Measurements from ENCODE around the gene LOX.

The LOX gene, protein sequence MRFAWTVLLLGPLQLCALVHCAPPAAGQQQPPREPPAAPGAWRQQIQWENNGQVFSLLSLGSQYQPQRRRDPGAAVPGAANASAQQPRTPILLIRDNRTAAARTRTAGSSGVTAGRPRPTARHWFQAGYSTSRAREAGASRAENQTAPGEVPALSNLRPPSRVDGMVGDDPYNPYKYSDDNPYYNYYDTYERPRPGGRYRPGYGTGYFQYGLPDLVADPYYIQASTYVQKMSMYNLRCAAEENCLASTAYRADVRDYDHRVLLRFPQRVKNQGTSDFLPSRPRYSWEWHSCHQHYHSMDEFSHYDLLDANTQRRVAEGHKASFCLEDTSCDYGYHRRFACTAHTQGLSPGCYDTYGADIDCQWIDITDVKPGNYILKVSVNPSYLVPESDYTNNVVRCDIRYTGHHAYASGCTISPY

DNA sequence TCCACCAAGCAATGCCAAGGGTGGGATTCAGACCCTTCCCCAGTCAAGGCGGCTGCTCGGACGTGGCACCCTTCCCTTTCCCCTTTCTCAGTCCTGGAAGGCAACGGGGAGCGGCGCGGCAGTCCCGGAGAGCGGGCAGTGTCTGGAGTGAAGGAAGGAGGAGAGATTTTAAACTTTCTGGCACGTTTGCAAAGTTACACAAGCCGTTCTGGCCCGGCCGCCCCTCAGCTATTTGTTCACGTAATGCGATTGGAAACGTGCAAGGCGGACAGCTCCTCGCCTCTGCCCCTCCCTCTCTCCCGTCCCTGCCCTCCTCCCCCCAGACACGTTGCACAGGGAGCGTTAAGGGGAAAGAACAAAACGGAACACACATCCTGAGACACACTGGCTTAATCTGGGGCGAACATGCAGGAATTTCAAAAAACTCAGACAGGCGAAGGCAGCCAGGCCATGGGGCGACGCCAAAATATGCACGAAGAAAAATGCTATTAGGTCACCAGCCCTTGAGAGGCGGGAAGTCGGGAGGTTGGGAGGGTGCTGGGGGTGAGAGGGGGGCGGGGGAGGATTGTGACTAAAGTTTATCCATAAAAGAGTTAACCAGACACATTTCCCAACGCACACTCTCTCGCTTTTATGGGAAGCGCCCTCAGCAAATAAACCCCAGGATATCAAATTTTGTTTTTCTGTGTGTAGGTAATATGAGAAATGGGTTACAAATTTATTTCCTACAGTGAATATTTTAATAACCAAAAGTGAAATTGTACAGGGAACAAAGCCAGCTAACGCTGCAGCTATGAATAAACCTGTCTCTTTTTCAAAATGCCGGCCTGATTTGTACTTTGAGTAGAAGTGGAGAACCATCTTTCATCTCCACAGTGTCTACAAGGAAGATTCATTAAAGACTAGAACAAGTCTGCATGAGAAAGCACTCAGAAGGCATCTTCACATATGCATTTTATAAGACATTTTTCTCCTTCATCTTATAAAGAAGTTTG, at the start of gene LOX:
LOX (minus strand) TSS at position 144 of the 995 bp plus-strand sequence. CDS start 274 bp downstream, outside the sequence.
- no peak within 1 kb of the TSS; the same call in 1 of the 2 replicates for H3K27ac ChIP-seq

DNA sequence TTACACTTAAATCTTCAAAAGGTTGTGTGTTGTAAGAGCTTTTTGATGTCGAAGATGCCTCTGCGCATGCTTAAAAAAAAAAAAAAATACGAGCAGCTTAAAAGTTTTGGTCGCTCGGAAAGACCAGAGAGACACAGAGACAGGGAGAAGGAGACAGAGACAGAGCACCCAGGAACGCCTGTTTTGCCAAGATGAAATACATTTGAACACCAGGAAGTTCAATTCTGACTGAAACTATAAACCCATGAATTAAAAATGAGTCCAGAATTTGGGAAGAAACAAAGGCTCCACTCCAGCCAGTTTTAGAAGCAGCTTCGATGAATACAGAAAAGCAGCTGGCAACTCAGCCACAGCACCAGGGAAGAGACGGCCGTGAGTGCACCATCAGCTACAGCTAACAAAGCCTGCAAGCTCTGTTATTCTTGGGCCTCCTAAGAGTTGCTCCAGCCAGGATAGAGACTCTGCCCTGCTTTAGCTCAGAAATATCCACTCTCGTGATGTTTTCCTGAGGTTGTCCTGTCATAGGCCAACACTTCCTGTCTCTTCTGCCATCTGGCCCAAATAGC, 48.8 kb upstream of the LOX start:
- H3K27ac ChIP-seq: no peak overlapping the region; the same call in 1 of the 2 replicates
- no peak for TF ChIP-seq ZFX (IDR thresholded peaks at IDR 0.05)
- TF ChIP-seq, protein P1, sequence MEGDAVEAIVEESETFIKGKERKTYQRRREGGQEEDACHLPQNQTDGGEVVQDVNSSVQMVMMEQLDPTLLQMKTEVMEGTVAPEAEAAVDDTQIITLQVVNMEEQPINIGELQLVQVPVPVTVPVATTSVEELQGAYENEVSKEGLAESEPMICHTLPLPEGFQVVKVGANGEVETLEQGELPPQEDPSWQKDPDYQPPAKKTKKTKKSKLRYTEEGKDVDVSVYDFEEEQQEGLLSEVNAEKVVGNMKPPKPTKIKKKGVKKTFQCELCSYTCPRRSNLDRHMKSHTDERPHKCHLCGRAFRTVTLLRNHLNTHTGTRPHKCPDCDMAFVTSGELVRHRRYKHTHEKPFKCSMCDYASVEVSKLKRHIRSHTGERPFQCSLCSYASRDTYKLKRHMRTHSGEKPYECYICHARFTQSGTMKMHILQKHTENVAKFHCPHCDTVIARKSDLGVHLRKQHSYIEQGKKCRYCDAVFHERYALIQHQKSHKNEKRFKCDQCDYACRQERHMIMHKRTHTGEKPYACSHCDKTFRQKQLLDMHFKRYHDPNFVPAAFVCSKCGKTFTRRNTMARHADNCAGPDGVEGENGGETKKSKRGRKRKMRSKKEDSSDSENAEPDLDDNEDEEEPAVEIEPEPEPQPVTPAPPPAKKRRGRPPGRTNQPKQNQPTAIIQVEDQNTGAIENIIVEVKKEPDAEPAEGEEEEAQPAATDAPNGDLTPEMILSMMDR (conservative IDR thresholded peaks at IDR 0.05): no peak

More for the DNA sequence above, at the start of gene LOX:
- no peak for TF ChIP-seq ZFX (IDR thresholded peaks at IDR 0.05)
- TF ChIP-seq, protein P1 (conservative IDR thresholded peaks at IDR 0.05): no peak

DNA sequence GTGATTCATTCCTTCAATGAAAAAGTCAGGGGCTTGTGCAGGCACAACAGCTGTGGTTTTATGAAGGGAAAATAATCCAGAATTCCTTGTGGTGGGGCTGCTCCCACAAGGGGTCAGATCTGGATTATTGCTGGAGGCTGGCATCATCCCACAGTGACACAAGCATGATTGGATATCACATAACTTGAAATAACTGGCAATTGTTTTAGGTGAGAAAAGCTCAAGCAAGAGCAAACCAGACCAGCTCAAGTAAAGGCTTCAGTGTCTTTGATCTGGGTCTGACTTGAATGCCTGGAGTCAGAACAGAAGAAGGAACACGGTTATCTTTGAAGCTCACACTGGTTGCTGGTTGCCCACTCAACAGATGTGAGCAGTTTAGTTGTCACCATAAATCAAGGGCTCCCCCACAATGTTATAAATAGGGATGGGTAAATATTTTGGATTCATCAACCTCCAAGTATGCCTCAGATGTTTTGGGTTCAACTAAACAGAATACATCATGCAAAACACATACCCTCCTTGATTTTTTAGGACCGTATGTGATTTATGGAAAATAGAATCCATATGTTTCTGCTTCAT, 48.2 kb upstream of the LOX start:
- TF ChIP-seq, protein P1 (conservative IDR thresholded peaks at IDR 0.05): no peak
- TF ChIP-seq ZFX (IDR thresholded peaks at IDR 0.05): no peak
- H3K27ac ChIP-seq: peak overlapping the region; percentile 44; the same call in 1 of the 2 replicates

DNA sequence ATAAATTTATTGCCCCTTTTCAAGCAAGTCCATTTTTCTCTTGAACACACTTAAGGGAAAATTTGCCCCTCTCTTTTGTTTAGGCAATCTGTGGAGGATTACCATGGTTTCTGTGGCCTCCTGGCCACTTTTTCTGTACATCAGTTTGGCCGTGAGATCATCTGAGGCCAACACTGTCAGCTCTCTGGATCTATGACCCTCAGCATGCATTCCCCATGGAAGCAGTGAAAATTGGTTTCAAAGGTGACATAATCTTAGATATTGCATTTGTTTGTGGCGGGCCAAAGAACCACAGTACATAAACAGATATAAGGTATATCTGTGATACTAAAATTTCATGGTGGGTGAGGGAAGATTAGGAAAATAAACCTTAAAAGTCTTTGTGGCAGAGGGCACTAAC, 46.7 kb upstream of the LOX start:
- no peak for TF ChIP-seq ZFX (IDR thresholded peaks at IDR 0.05)
- TF ChIP-seq, protein P1 (conservative IDR thresholded peaks at IDR 0.05): no peak
- H3K27ac ChIP-seq: no peak overlapping the region

DNA sequence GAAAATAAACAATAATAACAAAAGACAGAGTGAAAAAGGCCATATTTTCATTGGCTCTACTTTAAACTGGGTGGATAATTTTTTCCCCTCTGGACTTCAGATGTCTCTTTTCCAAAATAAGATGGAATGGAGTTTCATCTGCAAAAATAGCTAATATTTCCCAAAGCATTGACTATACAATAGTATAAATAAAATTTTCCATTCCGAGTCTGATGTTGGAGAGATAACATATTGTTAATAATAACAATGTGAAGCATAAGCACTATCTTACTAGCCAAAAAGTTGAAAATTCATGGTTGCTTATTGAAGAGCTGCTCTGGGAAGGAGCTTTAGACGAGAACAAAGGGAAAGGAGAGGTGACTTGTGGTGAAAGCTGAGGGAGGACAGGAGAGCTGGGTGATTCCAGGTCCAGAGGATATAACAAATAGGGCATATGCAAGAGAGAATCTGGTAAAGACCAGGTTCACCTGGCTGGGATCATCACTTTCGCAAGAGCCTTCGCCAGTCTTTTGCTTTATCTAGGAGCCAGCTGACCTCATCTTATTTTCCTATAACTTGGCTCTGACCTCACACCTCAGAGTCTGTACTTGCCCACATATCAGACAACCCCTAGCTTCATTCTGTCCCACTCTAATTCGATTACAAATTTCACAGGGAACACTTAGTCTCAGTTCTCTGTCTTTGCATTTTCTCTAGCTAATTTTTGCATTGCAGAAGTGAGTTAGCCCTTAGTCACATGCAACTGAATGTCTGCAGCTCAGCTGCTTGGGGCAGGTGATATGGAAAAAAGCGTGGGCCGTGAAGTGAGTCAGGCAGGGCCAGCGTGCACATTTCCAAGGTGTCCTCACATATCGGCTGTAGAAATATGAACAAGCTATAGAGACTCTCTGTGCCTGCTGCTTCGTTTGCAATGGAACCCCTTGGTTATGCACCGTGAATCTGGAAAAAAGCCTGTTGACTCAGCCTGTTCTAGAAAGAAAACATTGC, 43.7 kb upstream of the LOX start:
- H3K27ac ChIP-seq: no peak overlapping the region

More for the DNA sequence above, 43.7 kb upstream of the LOX start:
- no peak for TF ChIP-seq ZFX (IDR thresholded peaks at IDR 0.05)
- TF ChIP-seq, protein P1 (conservative IDR thresholded peaks at IDR 0.05): no peak
